ENCODE measurements around the gene MAB21L2.
A peak's percentile ranks its signal among the peaks of the same experiment; 100 is the strongest.

Gene MAB21L2

DNA sequence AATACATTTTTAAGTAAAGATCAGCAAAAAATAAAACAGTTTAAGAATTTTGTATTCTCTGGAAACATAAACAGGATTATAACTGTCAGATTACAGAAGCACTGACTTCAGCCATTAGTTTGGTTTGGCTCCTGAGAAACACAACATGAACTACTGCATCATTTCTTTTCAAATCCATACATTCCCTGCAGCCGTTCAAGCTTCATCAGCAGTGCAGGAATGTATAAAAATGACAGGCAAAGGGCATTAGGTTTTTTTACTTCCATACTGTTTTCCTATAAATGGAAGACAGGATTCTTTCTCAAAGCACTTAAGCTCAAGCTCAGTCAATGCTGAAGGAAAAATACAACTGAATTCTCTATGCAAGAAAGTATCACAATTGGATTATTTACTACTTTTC lies 4.2 kb upstream of the MAB21L2 start:
- DNase-seq = no peak

DNA sequence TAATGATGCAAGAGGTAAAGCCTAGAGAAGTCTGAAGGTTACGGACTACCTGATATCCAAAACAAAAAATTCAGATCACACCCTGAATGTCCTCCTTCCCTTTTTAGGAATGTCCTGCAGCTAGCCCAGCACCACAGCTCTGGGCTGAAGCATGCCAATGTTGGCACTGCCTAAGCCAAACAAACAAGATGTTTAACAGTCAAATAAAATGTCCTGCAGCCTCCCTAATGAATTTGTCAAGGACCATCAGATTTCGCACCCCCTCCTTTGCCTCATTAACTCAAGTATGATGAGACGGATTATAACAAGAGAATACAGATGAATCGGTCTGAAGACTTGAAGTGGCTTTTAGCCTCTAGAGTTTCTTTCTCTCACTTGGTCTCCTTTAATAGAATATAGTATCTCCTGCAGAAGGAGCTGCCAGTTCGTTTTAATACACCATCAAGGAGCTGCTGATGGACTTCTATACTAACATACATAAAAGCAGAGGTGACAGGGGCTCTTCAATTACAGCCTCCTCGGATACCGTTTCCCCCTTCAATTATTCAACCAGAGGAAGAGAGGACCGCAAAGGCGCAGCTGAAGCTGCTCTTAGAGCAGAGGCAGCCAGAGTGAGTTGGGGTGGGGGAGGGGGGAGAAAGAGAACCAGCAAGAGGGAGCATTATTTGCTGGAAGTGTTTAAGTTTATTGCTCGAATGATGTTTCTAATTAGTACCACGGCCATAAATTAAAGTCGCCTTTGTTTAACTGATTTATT lies 3.0 kb upstream of the MAB21L2 start:
- DNase-seq = no peak

DNA sequence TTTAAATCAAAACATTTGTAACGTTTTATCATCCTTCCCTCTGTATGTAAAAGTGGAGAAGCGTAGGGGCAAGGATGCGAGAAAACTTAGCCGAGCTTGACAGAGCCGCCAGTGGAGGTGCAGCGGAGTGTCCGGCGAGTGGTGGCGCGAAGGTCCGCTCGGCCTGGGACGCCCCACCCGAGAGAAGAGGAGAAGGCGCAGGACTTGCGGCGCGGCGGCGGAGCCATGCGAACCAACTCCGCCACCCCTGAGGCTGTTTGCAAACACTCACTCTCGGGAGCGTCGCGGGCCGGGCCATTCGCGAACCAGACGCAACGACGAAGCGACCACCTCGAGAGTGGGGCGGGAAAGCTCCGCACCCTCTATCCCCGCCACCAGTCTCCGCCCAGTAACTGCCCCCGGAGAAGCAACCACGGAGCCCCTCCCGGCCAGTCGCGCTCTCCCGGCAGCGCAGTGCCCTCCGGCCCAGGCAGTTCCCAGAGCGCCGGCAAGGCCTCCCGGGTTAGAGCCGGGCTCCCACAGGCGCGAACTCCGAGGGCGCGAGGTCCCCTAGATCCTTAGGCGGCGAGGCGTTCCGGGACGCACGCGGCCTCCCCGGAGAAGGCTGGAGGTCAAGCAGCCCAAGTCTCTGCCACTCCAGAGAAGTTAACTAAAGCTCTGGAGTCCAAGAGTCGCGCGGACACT lies 2.3 kb upstream of the MAB21L2 start:
- no peak for DNase-seq

DNA sequence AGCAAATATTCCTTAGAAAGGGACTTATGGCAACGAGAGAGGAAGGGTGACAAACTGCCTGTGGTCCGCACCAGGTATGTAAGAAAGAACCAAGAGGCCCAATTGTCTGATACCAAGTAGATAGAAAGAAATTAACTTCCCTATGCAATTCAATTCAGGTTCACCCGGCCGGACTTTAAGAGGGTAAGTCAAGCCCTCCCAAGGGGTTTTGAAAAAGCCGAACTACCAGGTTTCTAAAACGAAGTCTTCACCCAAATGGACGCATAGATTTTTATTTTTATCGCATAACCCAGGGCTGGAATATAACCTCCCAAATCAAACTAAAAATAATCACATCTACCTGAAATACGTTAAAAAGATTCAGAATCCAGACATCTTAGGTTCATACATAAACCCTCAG lies 1.6 kb upstream of the MAB21L2 start:
- no peak for DNase-seq

DNA sequence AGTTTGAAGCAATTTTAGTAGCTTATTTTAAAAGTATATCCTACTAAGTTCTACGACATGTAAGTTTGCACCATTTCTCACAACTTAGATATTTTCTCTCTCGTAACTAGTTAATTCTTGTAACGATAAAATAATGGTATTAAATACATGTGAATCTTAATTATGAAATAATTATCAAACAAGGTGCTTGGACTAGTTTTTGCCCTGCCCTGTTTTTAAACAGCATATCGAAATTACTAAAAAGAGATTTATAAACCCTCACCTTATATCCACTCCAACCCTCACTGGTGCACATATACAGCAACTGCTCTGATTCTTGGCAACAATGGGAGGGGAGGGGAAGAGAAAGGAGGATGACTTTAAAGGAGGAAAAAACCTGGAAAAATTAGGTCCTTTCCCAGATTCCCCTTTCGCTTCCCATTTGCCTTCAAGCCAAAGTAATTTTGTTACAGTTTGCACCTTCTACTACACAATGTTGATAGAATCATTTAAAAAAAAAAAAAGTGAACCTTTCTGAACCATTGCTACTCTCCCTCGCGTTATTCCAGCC lies 820 bp upstream of the MAB21L2 start:
- no peak for DNase-seq

DNA sequence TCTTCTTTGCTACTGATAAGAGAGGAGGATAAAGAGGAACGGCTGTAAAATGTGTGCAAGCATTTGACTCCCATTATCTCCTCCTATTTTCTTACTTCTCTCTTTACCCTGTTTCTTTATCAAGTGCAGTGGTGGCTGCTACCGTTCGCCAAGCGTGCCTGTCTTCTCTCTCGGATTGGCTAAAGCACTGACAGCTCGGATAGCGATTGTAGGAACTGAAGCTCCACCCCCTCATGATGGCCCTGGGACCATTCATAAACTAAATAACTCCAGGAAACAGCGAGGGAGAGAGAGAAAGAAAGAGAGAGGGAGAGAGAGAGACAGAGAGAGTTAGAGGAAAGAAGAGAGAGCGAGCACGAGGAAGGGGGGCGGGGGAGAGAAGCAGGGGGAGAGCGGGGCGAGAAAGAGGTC lies 305 bp upstream of the MAB21L2 start:
- DNase-seq = no peak

DNA sequence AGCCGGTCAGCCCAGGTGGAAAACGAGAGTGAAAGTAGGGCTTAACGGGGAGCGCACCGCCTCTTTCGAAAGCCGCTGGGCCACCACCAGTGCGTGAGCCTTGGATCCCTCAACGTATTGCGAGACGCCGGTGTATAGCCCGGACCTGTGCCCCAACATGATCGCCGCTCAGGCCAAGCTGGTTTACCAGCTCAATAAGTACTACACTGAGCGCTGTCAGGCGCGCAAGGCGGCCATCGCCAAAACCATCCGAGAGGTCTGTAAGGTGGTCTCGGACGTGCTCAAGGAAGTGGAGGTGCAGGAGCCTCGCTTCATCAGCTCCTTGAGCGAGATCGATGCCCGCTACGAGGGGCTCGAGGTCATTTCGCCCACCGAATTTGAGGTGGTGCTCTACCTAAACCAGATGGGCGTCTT lies 929 bp downstream of the MAB21L2 start:
- DNase-seq = no peak

DNA sequence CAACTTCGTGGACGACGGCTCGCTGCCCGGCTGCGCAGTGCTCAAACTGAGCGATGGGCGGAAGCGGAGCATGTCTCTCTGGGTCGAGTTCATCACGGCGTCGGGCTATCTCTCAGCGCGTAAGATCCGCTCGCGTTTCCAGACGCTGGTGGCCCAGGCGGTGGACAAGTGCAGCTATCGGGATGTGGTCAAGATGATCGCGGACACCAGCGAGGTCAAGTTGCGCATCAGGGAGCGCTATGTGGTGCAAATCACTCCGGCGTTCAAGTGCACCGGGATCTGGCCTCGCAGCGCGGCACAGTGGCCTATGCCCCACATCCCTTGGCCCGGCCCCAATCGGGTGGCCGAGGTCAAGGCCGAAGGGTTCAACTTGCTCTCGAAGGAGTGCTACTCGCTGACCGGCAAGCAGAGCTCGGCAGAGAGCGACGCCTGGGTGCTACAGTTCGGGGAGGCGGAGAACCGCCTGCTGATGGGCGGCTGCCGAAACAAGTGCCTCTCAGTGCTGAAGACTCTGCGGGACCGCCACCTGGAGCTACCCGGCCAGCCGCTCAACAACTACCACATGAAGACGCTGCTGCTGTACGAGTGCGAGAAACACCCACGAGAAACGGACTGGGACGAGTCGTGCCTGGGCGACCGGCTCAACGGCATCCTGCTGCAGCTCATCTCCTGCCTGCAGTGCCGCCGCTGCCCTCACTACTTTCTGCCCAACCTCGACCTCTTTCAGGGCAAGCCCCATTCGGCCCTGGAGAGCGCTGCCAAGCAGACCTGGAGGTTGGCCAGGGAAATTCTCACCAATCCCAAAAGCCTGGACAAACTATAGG lies 1.5 kb downstream of the MAB21L2 start:
- DNase-seq = no peak

DNA sequence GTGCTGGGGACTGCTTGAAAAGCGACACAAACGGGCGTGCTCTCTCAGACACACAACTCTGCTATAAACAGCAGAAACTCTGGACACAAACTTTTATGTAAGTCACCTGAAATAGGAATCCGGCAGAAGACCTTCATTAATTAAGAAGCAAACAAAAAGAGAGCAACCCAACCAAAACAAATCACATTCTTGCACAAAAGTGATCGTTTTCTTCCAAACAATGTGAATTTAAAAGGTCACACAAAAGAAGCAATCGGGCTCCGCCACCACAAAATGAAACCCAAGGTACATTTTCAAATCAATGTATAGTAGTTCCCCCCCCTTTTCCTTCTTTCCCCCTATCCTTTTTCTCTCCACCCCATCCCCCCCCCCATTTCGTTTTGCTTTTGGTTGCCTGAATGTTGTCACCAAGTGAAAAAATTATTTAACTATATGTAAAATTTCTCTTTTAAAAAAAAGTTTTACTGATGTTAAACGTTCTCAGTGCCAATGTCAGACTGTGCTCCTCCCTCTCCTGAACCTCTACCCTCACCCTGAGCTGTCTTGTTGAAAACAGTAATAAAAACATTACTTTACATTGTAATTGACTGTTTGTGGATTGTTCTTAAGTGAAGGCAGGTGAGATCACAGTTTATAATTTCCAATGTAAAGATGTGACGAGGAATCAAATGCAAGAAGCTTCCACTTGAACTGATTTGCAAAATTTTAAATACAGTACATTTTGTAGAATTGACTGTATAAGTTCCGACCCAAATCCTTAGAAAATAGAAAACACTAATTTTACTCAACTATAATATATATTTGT lies 2.4 kb downstream of the MAB21L2 start:
- no peak for DNase-seq

DNA sequence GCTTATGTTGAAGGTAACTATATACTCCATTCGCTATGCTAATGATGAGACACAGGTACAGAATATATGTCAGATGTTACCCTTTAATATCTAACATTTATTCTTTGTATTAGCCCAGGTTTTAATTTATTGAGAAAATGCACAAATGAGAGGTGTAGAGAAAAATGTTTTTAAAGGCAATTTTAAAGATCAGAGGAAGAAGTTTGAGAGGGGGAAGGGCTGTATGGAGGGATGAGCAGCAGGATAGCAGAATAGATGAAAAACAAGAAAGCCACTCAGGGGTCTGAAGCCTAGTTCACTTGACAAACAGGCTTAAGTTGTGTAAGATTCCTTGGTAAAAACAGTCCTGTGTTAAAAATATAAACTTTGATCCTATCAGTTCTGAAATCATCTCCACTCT lies 3.7 kb downstream of the MAB21L2 start:
- no peak for DNase-seq

DNA sequence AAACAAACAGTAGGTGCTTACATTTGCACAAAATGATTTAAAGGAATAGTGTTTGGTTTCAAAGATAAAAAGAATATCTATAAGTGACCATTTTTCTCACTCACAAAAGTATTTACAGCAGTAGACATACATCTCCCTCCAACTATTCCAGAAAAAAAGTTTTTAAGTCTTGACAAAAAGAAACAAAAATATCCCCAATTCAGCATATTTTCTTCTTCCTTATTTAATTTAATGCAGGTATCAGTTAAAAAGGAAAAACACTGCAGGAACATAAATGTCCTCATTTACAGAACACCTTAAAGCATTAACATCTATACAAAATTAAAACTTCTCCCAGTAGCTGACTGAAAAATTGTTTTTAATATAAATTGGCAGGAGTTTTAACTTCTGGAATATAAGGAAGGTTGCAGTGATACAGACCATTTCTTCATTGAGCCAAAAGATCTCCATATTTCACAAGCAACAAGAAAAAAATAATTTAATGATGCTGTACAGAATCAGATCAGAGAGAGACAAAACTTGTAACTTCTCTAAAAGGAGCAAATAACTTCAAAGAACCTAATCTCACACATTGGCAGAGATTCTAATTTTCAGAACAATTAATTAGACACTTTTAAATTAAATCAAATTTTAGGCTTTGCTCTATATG lies 4.3 kb downstream of the MAB21L2 start:
- no peak for DNase-seq

DNA sequence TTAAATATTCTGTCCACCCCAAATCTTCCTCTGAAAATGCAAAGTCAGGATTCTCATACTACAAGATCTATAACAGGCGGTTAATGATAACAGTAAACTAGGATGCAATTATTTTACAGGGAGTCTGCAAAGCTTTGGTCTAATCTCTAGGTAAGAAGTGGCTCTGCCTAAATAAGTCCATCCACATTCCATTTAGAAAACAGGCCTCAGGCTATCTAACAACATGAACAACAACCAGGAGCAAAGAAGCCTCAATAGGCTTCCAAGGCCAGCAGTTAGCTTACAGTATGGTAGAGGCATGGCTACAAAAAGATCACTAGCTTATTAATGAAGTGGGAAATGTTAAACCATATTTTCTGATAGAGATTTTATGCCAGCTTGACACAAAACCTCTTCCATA lies 6.4 kb downstream of the MAB21L2 start:
- no peak for DNase-seq

DNA sequence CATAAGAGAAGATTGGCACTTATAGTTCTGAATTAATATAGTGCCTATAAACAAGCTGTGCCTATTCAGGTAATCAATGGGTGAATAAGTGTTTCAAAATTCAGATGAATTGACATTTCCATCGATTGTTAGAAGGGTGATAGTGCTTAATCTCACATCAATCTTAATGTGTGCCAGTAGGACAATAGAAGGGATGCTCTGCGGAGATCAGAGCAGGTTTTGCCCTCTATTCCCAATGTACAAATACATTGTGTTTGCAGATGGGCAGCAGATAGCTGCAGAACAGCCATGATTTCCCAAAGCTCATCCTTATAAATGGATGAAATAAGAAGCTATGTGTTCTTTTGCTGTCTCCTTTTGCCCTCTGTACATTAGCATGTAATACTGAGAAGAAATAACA lies 7.2 kb downstream of the MAB21L2 start:
- DNase-seq = no peak

DNA sequence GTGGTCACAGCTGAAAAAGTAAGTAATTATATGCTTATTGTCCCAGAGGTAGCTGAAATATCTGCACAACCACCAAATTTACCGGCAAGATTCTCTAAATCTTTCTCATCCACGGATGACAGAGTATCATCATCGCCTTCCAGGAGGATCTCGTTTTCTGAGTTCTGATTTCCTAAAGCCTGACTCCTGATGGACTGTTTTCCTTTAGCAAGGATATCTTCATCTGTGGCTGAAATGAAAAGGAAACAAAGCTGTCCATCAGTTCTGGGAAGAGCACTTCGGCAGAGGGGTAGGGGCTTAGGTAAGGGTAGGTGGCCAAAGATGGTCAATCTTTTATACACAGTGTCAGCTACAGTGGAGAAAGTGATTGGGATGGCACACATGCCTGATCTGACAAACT lies 8.7 kb downstream of the MAB21L2 start:
- no peak for DNase-seq

DNA sequence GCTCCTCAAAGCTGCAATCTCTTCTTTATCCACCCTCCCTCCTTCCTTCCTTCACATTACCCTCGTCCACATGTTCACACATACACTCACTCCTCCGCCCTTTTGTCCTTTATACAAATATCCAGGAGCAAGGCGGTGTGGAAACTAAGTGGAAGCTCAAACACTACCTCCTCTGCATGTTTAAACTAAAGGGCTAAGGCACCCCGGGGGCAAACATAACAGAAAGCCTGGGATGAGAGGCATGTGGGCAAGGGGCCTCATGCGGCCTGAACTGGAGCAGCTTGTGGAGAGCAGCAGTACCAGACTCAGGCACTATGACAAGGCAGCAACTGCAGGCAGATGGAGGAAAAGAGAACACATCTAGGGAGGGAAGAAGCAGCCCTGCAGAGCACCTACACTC lies 9.5 kb downstream of the MAB21L2 start:
- no peak for DNase-seq

DNA sequence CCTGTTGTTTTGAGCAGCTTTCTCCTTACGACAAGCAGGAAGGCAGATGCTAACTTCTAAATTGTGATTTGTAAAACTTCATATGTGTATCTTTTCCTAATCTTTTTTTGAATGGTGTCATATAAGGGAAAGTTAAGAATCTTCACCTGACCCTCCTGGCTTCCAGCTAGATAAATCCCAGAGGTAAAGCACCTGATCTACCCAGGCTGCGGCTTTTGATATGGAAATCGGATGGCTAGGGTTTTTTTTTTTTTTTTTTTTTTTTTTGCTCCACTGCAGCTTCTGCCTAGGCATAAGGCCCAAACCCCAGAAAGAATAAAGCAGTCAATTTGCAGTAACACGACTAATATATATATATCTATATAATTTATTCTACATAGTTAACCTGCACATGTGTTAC lies 10.0 kb downstream of the MAB21L2 start:
- no peak for DNase-seq

DNA sequence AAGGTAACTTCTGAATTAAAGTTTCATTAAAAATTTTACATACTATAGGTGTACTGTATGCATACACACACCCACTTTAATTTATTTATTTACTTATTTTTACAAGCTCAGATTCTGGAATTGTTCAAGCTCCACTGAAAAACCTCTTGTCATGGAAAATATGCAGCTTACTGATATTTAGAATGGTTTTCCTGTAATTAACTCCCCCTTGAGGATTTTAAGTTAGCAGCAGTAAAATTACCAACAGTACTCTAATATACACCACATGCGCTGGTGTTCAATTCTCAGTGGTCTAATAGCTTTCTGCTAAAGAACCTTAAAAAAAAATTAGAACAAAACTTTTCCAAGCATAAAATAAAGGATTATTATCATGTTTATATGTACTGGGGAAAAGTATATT lies 12.0 kb downstream of the MAB21L2 start:
- DNase-seq = no peak

DNA sequence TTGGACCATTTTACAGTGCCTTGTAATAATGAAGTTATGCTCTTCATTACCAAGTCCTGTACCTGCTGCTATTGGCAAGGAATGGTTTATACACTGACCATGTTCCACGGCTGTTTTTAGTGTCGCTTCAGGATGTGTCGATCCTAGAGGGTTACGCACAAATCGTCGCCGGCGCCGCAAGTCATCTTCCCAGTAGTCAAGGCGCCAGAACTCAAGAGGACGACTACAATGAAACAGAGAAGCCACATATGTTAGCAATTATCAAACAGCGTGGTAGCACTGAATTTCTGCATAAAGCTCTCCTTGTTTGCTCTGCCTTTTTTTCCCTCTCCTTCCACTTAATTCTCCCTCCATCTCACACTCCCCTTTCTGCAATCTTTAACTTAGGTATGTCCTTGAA lies 17.0 kb downstream of the MAB21L2 start:
- no peak for DNase-seq

DNA sequence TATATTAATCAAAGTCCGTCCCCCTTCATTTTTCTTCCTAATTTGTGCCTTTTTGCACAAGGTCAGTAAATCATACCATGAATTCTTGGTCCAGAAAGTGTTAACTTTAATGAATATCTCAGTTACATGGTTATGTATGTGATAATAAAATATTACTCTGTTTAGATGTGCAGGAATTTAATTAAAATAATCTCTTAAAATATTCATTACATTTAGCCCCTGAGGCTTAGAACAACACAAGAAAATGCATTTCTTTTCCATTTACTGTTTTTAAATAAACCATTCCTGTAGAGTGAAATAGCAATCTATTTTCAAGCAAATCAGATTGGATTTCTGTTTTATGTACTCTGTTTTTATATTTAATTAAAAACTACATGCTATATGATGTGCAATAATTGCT lies 17.6 kb downstream of the MAB21L2 start:
- DNase-seq = no peak

DNA sequence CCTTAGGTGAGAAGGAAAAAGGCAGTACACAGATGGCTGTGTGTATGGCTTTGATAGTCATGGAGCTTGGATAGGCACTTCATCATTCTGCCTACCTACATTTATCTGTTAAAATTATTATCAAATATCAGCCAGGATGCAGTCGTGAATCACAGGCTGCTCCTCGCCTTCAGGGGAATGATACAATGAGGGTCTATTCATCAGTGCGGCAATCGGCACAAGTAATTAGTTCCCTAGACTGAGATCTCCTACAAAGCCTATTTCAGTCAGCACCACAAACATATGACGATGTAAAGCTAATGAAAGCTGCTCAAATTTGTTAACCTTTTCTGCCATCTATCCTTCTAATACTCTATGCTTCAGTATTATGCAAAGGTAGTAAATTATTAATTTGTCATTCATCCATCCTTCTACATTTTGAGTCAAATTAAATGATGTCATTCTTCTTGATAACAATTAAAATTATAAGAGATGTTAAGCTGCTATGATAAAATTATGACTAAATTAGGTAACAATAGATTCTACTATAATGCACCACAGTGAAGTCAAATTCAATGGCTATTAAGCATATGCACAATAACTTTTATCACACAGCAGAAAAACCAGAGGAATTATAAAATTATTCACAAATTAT lies 19.0 kb downstream of the MAB21L2 start:
- DNase-seq = no peak

DNA sequence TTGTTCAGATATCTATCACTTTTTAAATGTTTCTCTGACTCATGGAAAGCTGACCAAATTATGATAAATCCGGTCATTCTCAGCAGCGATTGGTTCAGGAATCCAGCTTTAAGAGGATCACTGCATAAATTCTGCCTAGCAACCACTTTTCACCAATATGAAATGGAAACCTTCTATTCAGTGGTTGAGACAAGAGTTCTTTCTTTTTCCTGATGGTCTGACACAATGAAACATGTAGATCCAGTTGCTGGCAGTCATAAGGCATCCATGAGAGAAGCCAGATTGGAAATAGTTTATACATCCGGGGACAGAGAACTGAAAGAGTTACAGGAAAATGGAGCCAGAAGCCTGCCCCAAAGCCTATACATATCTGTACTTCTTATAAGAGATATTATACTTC lies 27.2 kb downstream of the MAB21L2 start:
- no peak for DNase-seq

DNA sequence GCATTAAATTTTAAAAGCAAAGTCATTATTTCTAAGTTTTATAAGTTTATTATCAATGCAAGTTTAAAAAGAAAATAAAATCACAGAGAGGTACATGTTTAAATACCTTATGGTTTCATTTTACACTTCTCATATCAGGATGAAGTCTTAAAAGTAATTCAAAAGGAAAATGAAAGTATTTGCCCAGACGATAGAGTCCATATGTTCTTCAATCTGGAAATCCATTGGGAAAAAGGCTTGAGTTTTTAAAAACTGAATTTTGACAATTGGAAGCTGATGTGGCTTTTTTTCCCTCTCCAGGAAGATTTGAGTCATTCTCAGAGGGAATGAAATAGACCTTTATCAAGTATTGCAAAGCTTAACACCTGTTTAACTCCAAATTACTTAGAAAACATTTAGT lies 37.1 kb downstream of the MAB21L2 start:
- peak; percentile 2 for DNase-seq
